CD4-positive, alpha-beta T cell (primary cell): ENCODE results near the gene FLT4. TPM values are rescaled to one million over a fixed set of nuclear protein-coding genes. Genes with fewer than 3 reads are reported as not detected.

Source experiments
- ATAC-seq: fragments of 200-7000 bp; cut with Tn5 transposase; one replicate; pipeline ENCODE4 v1.10.0; 2022; ENCODE audit warnings: mild to moderate bottlenecking; ENCODE audit not compliant: poor library complexity
- CTCF ChIA-PET: fragments of 350-600 bp; sonication (Branson Sonifier 250); formaldehyde crosslinking; loops from one replicate; lab custom pipeline; 2021; ENCODE audit warnings: antibody characterized with exemption, inconsistent platforms; lab: Charles Lee
- POLR2A ChIA-PET: fragments of 350-600 bp; sonication (Branson Sonifier 250); formaldehyde crosslinking; loops from one replicate; lab custom pipeline; 2021; ENCODE audit warnings: antibody characterized with exemption, inconsistent platforms; lab: Charles Lee
- DNase-seq, 14 experiments: peaks; one replicate each; pipeline ENCODE4 v3.0.0-alpha.2; 2013 to 2020; ENCODE audit warnings: mixed read lengths in 2 of 14
- H3K27ac ChIP-seq, 2 donors: one replicate each; pipeline versions ENCODE4 v1.5.1 to v1.7.0; 2013; ENCODE audit warnings: low read length in 2 of 2, low read depth in 1 of 2, mild to moderate bottlenecking in 1 of 2
- H3K27me3 ChIP-seq, 2 experiments: 1 replicate in 1 of 2; 2 replicates in 1 of 2; pipeline versions ENCODE4 v1.6.1 to v1.7.0; 2013; ENCODE audit warnings: low read length in 2 of 2, control low read depth in 1 of 2, mild to moderate bottlenecking in 1 of 2, moderate library complexity in 1 of 2; ENCODE audit not compliant: insufficient read depth in 2 of 2, control insufficient read depth in 1 of 2
- H3K36me3 ChIP-seq: one replicate; pipeline ENCODE4 v1.6.1; 2013; ENCODE audit warnings: low read length, control low read depth; ENCODE audit not compliant: insufficient read depth
- H3K4me1 ChIP-seq: one replicate; pipeline ENCODE4 v1.6.1; 2013; ENCODE audit warnings: low read length, control low read depth; ENCODE audit not compliant: insufficient read depth
- H3K4me3 ChIP-seq: one replicate; pipeline ENCODE4 v1.5.1; 2013; ENCODE audit warnings: mild to moderate bottlenecking, low read length, moderate library complexity
- H3K9me3 ChIP-seq, 2 experiments: 1 replicate in 1 of 2; 2 replicates in 1 of 2; pipeline versions ENCODE4 v1.6.1 to v1.7.0; 2013; ENCODE audit warnings: low read length in 2 of 2, mild to moderate bottlenecking in 2 of 2, control low read depth in 1 of 2, moderate library complexity in 1 of 2; ENCODE audit not compliant: control insufficient read depth in 1 of 2, insufficient read depth in 1 of 2
- H3K27ac Mint-ChIP-seq: one replicate; pipeline ENCODE4 v1.8.0; 2020; ENCODE audit warnings: mixed read lengths
- H3K27me3 Mint-ChIP-seq: one replicate; pipeline ENCODE4 v1.8.0; 2021; ENCODE audit warnings: mixed read lengths
- H3K36me3 Mint-ChIP-seq: one replicate; pipeline ENCODE4 v1.8.0; 2021; ENCODE audit warnings: low read depth, mixed read lengths
- H3K4me1 Mint-ChIP-seq: one replicate; pipeline ENCODE4 v1.8.0; 2021; ENCODE audit warnings: low read depth, mixed read lengths
- H3K4me3 Mint-ChIP-seq: one replicate; pipeline ENCODE4 v1.8.0; 2020; ENCODE audit warnings: mild to moderate bottlenecking, mixed read lengths
- H3K9me3 Mint-ChIP-seq: one replicate; pipeline ENCODE4 v1.8.0; 2020; ENCODE audit warnings: mixed read lengths
- intact Hi-C, 2 experiments: fragments of 100-400 bp; cut with DNase I in 1 of 2; cut with micrococcal nuclease in 1 of 2; formaldehyde crosslinking; loops; one replicate each; pipeline versions ENCODE4 v1.15.1 to v1.9.0; 2023 to 2025; cut with DNase I, micrococcal nuclease
- total RNA-seq, 174 experiments: library from RNA in 2 of 174; stranded (reverse) in 2 of 174; gene quantifications; one replicate each; pipeline ENCODE4 v1.2.3 and lab custom pipeline; 2021 to 2026
- TF ChIP-seq, protein P1 (sequence below): fragments of 200-600 bp; IDR thresholded peaks from one replicate; pipeline ENCODE4 v1.8.0; 2022; ENCODE audit warnings: antibody characterized with exemption, mild to moderate bottlenecking

The FLT4 gene
- total RNA-seq, 2 experiments from 2014 or later = 2.3 to 2.5 TPM

DNA sequence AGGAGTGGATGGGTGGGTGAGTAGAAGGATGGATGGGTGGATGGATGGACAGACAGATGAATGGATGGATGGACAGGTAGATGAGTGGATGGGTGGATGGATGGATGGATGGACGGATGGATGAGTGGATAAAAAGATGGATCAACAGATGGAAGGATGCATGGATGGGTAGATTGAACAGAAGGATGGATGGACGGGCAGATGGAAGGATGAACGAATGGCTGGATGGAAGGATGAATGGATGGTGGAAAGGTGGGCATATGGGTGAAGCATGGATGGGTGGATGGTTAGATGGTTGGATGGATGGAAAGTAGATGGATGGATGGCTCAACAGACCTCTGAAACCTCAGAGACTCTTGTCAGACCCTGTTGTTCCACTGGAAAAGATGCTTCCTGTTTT lies 10.1 kb downstream of the FLT4 start:
- no peak for DNase-seq
- no peaks in the 10 kb centered on the region for H3K27me3 ChIP-seq
- Mint-ChIP-seq H3K36me3 (no peaks in the 10 kb centered on the region), H3K27ac (no peak overlapping the region), H3K9me3 (no peaks in the 10 kb centered on the region), H3K4me1 (no peaks in the 10 kb centered on the region), H3K4me3 (no peak overlapping the region), H3K27me3 (peaks cover 3% of the 10 kb centered on the region)
- no peak overlapping the region for H3K27ac ChIP-seq
- intact Hi-C loops = no loop called here
- CTCF ChIA-PET = no interaction called here
- H3K9me3 ChIP-seq = peaks cover 0 to 3% of the 10 kb centered on the region in 2 experiments
- TF ChIP-seq, protein P1, sequence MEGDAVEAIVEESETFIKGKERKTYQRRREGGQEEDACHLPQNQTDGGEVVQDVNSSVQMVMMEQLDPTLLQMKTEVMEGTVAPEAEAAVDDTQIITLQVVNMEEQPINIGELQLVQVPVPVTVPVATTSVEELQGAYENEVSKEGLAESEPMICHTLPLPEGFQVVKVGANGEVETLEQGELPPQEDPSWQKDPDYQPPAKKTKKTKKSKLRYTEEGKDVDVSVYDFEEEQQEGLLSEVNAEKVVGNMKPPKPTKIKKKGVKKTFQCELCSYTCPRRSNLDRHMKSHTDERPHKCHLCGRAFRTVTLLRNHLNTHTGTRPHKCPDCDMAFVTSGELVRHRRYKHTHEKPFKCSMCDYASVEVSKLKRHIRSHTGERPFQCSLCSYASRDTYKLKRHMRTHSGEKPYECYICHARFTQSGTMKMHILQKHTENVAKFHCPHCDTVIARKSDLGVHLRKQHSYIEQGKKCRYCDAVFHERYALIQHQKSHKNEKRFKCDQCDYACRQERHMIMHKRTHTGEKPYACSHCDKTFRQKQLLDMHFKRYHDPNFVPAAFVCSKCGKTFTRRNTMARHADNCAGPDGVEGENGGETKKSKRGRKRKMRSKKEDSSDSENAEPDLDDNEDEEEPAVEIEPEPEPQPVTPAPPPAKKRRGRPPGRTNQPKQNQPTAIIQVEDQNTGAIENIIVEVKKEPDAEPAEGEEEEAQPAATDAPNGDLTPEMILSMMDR = no peak
- no peaks in the 10 kb centered on the region for H3K4me1 ChIP-seq
- no peaks in the 10 kb centered on the region for H3K36me3 ChIP-seq
- H3K4me3 ChIP-seq = no peak overlapping the region
- POLR2A ChIA-PET = no interaction called here
- ATAC-seq = no peak

DNA sequence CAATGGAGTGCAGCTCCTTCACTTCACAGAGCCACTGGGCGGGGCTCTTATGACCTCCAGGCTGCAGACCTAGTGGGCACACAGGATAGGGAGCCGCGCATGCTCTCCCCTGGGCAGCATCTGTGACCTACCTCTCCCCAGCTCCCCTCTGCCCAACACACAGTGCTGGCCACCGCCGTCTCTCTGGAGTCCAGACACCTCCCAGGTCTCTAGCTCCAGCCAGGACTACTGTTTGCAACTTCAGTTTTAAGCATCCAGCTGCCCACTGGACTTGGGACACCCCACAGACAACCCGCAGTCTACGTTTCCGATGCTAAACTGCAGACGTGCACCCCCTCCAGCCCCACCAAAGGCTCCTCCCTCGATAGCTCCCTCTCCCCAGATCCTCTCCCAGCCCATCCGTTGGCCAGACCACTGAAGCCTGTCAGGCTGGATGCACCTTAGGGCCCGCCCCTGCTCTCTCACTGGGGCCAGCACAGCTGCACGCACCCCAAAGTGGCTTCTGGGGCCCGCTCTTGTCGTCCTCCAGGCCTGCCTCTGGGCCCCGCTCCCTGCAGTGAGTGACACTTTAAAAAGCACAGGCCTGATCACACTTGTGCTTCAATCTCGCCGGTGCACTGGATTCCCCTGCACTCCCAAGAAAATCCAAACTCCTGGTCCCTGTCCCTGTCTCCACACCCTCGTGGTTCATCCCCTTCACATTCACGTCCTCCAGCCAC lies 11.3 kb downstream of the FLT4 start:
- no peaks in the 10 kb centered on the region for H3K36me3 ChIP-seq
- H3K4me3 ChIP-seq = no peak overlapping the region
- ChIA-PET CTCF (no interaction called here), POLR2A (no interaction called here)
- peaks cover 0 to 3% of the 10 kb centered on the region in 2 experiments for H3K9me3 ChIP-seq
- Mint-ChIP-seq H3K27me3 (no peaks in the 10 kb centered on the region), H3K36me3 (no peaks in the 10 kb centered on the region), H3K4me3 (no peak overlapping the region), H3K4me1 (no peaks in the 10 kb centered on the region), H3K9me3 (no peaks in the 10 kb centered on the region), H3K27ac (no peak overlapping the region)
- DNase-seq (peak in 1 of 14 experiments; percentile 2), ATAC-seq (no peak)
- no peaks in the 10 kb centered on the region for H3K4me1 ChIP-seq
- H3K27ac ChIP-seq = no peak overlapping the region
- no peaks in the 10 kb centered on the region for H3K27me3 ChIP-seq
- TF ChIP-seq, protein P1 = no peak
- intact Hi-C loops = no loop called here

DNA sequence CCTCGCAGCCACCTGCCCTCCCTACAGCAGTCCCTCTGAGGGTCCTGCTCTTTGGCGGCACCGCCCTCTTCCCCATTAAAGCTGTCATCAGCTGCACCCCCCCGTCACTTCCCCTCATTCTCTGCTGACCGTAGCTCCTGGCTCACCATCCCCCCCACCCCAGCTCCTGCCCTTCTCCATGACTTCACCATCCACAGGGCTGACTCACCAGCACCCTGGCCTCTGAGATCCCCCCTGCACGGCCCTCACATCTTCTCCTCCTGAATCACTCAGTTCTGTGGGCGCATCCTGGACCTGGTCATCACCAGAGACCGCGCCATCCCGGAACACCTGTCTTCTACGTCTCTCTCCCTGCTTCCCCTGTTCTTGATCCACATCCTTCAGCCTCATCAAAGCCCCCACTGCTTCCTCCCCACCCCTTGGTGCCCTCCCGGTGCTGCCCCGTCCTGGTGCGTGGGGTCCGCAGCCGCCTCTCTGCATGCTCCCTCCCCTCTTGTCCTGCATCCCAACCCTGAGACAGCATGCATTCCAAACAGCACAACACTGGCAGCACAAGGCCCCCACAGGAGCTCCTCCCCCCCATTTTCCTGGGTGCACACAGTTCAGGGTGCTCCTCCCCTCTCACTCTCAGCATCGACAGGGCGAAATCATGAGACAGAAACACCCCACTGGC lies 12.9 kb downstream of the FLT4 start:
- ATAC-seq (no peak), DNase-seq (peak in 1 of 14 experiments; percentile 6)
- intact Hi-C loops = no loop called here
- peaks cover 0 to 3% of the 10 kb centered on the region in 2 experiments for H3K9me3 ChIP-seq
- Mint-ChIP-seq H3K36me3 (no peaks in the 10 kb centered on the region), H3K4me1 (no peaks in the 10 kb centered on the region), H3K9me3 (no peaks in the 10 kb centered on the region), H3K27me3 (no peaks in the 10 kb centered on the region), H3K27ac (no peak overlapping the region), H3K4me3 (no peak overlapping the region)
- CTCF ChIA-PET = no interaction called here
- TF ChIP-seq, protein P1 = no peak
- H3K27ac ChIP-seq = no peak overlapping the region
- H3K27me3 ChIP-seq = no peaks in the 10 kb centered on the region
- H3K4me1 ChIP-seq = no peaks in the 10 kb centered on the region
- H3K36me3 ChIP-seq = no peaks in the 10 kb centered on the region
- H3K4me3 ChIP-seq = no peak overlapping the region
- POLR2A ChIA-PET = no interaction called here
